K562 (cell line): ENCODE data around the gene VIM. TPM values are rescaled to one million over a fixed set of nuclear protein-coding genes. Genes with fewer than 3 reads are reported as not detected.

Source experiments
- EP400 ChIP-seq: fragments of 450-650 bp; IDR thresholded peaks from 2 replicates; pipeline ENCODE4 v1.6.1; 2017; ENCODE audit warnings: antibody characterized with exemption, mild to moderate bottlenecking, moderate library complexity
- KDM1A ChIP-seq, 2 experiments: fragments of 450-650 bp; IDR thresholded peaks; 2 replicates each; pipeline ENCODE4 v1.6.1; 2016; ENCODE audit warnings: mild to moderate bottlenecking in 2 of 2
- NFE2 ChIP-seq: IDR thresholded peaks from 2 replicates; pipeline ENCODE4 v1.6.1; 2014; ENCODE audit warnings: antibody characterized with exemption, low read depth
- NFRKB ChIP-seq: fragments of 450-650 bp; IDR thresholded peaks from 2 replicates; pipeline ENCODE4 v1.6.1; 2016; ENCODE audit warnings: low read depth
- PHB2 ChIP-seq: fragments of 450-650 bp; IDR thresholded peaks from 2 replicates; pipeline ENCODE4 v1.6.1; 2017; ENCODE audit warnings: low read depth
- ZNF311 ChIP-seq: fragments of 250-450 bp; sonication (Bioruptor Pico); IDR thresholded peaks from 2 replicates; pipeline ENCODE4 v1.4.0; 2020; ENCODE audit warnings: mild to moderate bottlenecking, moderate library complexity
- polyA plus RNA-seq, 8 experiments: library from polyadenylated mRNA; depleted of rRNA in 4 of 8; stranded (reverse) in 5 of 8; unstranded in 3 of 8; fragments of >200 nt; fragmentation: Nextera tagmentation in 2 of 8; fragmentation: Illumina TruSeq in 1 of 8; extraction: Ambion mirVana in 2 of 8; extraction: Trizol in 1 of 8; gene quantifications; 2 replicates each; pipeline versions ENCODE4 v1.2.1 to v1.2.3, GENCODE V29; 2011 to 2014; ENCODE audit warnings: inconsistent platforms in 1 of 8, missing spikeins in 1 of 8
- total RNA-seq, 7 experiments: library from RNA; depleted of rRNA in 6 of 7; stranded (reverse); fragments of >200 nt in 6 of 7; fragmentation: Illumina TruSeq in 2 of 7; extraction: Trizol in 2 of 7; gene quantifications; 2 replicates each; pipeline versions ENCODE4 v1.2.1 to v1.2.3, GENCODE V29; 2011 to 2021; ENCODE audit warnings: low replicate concordance in 1 of 7
- TF ChIP-seq, protein P1 (sequence below), 2 experiments: fragments of 450-650 bp in 1 of 2; sonication (generic) in 1 of 2; formaldehyde crosslinking in 1 of 2; IDR thresholded peaks; 2 replicates each; pipeline versions ENCODE4 v1.7.1 to v1.9.0; 2016 to 2022; ENCODE audit warnings: inconsistent platforms in 1 of 2, mild to moderate bottlenecking in 1 of 2, missing genetic modification reagents in 1 of 2

VIM gene
- total and polyA plus RNA-seq, 9 of the 15 experiments (the other 6 are each of a cell fraction or from before 2014, with no cell fraction given): 86.0 to 621 (median 383) TPM

DNA sequence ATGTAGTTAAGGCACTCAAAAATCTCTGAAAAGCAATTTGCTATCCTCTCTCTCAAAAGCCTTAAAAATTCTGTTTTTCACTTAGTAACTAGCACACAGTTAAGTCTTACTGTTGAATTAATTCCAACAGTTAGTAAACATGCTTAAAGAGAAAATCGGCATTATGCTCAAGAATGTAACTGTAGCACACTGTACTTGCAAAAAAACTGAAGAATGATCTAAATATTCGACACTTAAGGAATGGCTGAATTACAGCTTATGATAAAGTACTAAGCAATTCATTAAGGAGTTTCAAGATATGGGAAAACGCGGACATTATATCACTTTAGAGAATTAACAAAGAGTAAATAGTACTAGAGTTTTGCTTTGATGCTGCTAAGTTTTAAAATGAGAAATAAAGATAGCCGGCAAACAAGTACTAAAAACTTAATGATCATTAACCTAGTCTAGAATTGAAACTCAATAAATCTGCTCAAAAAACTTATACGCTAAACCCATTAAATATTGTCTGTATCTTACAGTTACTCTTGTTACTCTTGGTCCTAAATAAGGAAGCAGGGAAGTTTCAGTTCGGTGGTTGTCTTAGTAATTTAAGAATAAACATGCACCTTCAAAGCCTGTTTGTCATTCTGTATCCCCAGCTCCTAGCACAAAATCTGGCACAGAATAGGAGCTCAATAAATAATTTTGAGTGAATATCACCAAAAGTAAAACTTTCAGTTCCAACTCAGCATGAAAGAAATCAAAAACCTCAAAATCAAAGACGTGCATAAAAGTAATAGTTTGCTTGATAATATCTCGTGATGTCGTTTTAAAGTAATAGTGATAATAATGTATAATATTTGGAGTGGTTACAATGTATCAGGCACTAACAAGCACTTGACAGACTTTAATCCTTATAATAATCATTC is 27.8 kb upstream of the VIM start (continued):
- TF ChIP-seq, protein P1, sequence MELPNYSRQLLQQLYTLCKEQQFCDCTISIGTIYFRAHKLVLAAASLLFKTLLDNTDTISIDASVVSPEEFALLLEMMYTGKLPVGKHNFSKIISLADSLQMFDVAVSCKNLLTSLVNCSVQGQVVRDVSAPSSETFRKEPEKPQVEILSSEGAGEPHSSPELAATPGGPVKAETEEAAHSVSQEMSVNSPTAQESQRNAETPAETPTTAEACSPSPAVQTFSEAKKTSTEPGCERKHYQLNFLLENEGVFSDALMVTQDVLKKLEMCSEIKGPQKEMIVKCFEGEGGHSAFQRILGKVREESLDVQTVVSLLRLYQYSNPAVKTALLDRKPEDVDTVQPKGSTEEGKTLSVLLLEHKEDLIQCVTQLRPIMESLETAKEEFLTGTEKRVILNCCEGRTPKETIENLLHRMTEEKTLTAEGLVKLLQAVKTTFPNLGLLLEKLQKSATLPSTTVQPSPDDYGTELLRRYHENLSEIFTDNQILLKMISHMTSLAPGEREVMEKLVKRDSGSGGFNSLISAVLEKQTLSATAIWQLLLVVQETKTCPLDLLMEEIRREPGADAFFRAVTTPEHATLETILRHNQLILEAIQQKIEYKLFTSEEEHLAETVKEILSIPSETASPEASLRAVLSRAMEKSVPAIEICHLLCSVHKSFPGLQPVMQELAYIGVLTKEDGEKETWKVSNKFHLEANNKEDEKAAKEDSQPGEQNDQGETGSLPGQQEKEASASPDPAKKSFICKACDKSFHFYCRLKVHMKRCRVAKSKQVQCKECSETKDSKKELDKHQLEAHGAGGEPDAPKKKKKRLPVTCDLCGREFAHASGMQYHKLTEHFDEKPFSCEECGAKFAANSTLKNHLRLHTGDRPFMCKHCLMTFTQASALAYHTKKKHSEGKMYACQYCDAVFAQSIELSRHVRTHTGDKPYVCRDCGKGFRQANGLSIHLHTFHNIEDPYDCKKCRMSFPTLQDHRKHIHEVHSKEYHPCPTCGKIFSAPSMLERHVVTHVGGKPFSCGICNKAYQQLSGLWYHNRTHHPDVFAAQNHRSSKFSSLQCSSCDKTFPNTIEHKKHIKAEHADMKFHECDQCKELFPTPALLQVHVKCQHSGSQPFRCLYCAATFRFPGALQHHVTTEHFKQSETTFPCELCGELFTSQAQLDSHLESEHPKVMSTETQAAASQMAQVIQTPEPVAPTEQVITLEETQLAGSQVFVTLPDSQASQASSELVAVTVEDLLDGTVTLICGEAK (IDR thresholded peaks at IDR 0.05): 0 out of 2 replicates have a peak, but pooled peaks have one; percentile 15
- TF ChIP-seq, protein P1 (CRISPR knock-in tag; IDR thresholded peaks at IDR 0.05): no peak
- TF ChIP-seq PHB2 (no peak), KDM1A (IDR thresholded peaks at IDR 0.05) (peak in 1 of 2 experiments; percentile 22; a peak in 1 of 4 replicates), NFE2 (no peak), ZNF311 (CRISPR knock-in tag) (peak; percentile 33; the same call in 1 of the 2 replicates), EP400 (0 out of 2 replicates have a peak, but pooled peaks have one; percentile 4), NFRKB (0 out of 2 replicates have a peak, but pooled peaks have one; percentile 29)
